ENCODE results near the gene LDLRAD2. TPM values are rescaled to one million over a fixed set of nuclear protein-coding genes. Genes with fewer than 3 reads are reported as not detected.

Gene LDLRAD2
- total and polyA plus RNA-seq, 2 of the 8 experiments (the other 6 are each of a cell fraction or from before 2014, with no cell fraction given), result 0.48 to 0.74 TPM

GRCh38 chr1:21861602-21862429, 49.8 kb downstream of the LDLRAD2 start (continued):
- TF ChIP-seq CHD7 (IDR thresholded peaks at IDR 0.05; ENCODE audit: insufficient replicate concordance, low read length) (no peak), RFX5 (IDR thresholded peaks at IDR 0.05; ENCODE audit: borderline replicate concordance, low read depth, low read length) (no peak), EGR1 (IDR thresholded peaks at IDR 0.05; ENCODE audit: borderline replicate concordance, low read depth, low read length) (no peak)

Measured in H1 (cell line).